Esophagus muscularis mucosa (tissue), 3 donors: Measurements from ENCODE around the gene SLC35E1.

Source experiments
- POLR2A ChIP-seq: fragments of 450-650 bp; IDR thresholded peaks from one replicate; pipeline ENCODE4 v1.6.1; 2017; ENCODE audit warnings: antibody characterized with exemption, moderate library complexity, mild to moderate bottlenecking, low read depth
- POLR2AphosphoS5 ChIP-seq, 2 donors: sonication (generic); formaldehyde crosslinking; IDR thresholded peaks; one replicate each; pipeline ENCODE4 v1.6.1; 2017; ENCODE audit warnings: antibody characterized with exemption in 2 of 2
- TF ChIP-seq, protein P1 (sequence below), 3 experiments: fragments of 200-600 bp in 2 of 3; fragments of 450-650 bp in 1 of 3; sonication (generic) in 2 of 3; IDR thresholded peaks; one replicate each; pipeline ENCODE4 v1.5.1; 2017 to 2019; ENCODE audit warnings: antibody characterized with exemption in 3 of 3, mild to moderate bottlenecking in 2 of 3, moderate library complexity in 1 of 3

DNA sequence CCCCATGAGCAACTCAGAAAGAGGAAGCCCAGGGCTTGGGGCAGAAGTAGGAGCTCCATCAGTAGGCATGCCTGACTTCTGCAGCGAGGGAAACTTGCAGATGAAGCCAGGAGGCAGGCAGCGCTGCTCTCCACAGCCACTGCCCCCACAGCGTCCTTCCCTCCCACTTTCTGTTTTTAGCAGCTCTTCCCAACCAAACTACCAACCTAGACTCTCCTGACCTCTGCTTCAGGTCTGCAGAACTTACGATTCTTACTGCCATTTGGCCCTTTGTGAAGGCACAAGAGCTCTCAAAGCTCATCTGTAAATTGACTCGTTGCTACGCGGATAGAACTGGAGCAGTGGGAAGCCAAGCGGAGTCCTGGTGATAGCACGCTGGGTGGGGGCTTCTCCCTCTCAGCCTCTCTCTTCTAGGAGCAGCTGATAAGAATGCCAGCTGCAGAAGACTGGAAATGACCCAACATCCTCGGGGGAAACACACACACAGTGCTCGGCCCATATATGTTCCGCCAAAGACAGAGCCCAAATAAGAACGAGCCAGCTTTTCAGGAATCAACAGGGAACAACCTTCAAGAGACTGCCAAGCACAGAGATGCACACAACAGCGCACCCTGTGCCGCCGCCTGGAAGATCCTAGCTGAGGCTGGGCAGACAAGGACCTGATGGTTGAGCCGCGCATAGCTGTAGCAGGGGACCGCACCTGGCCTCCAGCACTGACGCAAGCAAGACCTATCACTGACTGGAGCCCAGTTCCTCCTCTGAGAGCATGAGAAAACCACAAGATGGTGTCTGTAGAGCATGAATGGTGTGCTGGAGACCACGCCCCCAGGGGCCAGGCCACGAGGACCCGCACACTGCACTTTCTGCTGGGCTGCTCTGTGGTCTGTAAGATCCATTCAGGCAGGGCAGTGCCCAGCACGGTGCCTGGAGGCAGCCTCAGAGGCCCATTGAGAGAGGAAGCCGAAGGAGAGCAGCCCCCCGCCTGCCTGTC is 15.9 kb upstream of the SLC35E1 start:
- TF ChIP-seq, protein P1, sequence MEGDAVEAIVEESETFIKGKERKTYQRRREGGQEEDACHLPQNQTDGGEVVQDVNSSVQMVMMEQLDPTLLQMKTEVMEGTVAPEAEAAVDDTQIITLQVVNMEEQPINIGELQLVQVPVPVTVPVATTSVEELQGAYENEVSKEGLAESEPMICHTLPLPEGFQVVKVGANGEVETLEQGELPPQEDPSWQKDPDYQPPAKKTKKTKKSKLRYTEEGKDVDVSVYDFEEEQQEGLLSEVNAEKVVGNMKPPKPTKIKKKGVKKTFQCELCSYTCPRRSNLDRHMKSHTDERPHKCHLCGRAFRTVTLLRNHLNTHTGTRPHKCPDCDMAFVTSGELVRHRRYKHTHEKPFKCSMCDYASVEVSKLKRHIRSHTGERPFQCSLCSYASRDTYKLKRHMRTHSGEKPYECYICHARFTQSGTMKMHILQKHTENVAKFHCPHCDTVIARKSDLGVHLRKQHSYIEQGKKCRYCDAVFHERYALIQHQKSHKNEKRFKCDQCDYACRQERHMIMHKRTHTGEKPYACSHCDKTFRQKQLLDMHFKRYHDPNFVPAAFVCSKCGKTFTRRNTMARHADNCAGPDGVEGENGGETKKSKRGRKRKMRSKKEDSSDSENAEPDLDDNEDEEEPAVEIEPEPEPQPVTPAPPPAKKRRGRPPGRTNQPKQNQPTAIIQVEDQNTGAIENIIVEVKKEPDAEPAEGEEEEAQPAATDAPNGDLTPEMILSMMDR (IDR thresholded peaks at IDR 0.05) = no peak
- TF ChIP-seq POLR2AphosphoS5 (IDR thresholded peaks at IDR 0.05) (peak in 1 of 2 donors; percentile 16), POLR2A (no peak)
